GM21786 (cell line): ENCODE results near the gene AKAP12.

Experiments used
- ATAC-seq: cut with Tn5 transposase; IDR thresholded peaks from one replicate; pipeline ENCODE4 v1.9.1; 2021; ENCODE audit not compliant: unreplicated experiment

AKAP12 gene

GRCh38 chr6:151276112-151276740 lies 36.5 kb downstream of the AKAP12 start:
- ATAC-seq = no peak

GRCh38 chr6:151279891-151280290 lies 40.1 kb downstream of the AKAP12 start:
- no peak for ATAC-seq

- no peak for ATAC-seq
These were observed 41.1 kb downstream of the AKAP12 start for GRCh38 chr6:151280859-151281258.

GRCh38 chr6:151284012-151284411 lies 44.2 kb downstream of the AKAP12 start:
- ATAC-seq = no peak

DNA sequence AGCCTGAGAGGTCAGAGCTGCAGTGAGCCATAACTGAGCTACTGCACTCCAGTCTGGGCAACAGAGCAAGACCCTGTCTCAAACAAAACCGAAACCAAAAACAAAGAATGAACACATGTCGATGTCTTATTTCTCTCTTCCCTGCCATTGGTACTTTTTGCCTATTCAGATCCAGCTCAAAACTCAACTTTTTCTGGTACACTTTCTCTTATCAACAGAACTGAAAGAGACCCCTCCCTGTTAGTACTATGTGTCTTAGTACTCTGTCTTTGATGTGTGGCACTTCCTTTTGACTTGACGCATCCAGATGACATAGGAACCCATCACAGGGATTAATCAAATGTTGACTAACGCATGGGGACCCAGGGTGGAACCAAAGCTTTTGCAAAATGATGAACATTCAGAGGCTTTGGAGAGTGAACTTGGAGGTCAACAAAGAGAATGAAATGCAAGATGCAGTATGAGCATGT lies 44.8 kb downstream of the AKAP12 start:
- no peak for ATAC-seq

- no peak for ATAC-seq
These were observed 45.4 kb downstream of the AKAP12 start for GRCh38 chr6:151285122-151285521.

GRCh38 chr6:151286214-151286613 lies 46.4 kb downstream of the AKAP12 start:
- ATAC-seq = no peak

DNA sequence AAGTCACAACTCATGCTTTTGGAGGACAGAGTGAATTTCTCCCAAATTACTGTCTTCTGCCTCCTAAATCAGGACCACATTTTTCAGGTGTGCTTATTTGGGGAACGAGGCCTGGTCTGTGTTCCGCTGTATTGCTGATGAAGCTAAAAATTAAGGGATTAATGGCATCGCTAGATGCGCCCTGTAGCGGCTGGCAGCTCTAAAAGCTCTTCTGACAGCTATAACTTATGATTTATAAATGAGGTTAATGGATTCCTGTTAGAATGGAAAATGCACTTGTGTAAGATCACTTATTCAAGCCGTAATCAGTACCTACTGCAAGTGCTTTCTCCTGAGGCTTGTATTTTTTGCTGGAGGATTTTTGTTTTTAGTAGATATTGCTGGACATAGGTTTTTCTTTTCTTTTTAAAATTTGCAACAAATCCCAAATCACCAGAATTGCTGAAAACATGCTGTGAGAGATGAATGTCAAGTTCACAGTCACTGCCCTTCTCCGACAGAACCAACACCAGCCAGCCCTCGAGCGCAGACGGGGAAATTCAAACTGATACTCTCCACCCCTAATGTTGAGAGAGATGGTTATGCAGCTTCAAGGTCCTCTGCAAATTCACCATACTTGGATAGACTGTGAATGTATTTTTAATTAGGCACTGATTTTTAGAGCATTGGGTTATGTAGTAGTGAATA lies 49.1 kb downstream of the AKAP12 start:
- no peak for ATAC-seq

DNA sequence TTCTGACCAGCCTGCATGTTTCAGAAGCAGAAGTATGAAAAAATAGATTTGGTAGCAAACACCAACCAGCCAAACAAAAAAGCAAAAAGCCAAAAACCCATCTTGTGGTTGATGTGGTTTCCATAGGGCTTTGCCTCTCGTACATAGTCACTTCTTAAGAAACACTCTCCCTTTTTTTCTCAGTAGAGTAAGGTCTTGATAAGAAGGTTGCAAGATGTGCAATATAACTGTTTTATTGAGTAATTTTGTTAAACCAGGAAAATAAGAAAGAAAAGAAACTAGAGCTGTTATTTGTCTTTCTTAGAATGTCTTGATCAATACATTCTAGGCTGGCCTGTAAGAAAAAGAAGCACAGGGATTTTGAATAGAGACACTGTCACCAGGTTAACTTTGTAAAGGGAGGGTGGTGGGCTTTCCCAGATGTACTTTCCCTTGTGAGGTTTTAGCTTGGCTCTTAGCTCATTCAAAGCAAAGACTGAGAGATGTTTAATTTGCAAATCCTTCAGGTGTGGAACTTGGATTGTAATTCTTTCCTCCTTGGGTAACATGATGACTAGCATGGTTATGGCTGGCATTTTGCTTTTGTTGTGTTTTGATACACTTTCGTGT lies 49.7 kb downstream of the AKAP12 start:
- no peak for ATAC-seq

DNA sequence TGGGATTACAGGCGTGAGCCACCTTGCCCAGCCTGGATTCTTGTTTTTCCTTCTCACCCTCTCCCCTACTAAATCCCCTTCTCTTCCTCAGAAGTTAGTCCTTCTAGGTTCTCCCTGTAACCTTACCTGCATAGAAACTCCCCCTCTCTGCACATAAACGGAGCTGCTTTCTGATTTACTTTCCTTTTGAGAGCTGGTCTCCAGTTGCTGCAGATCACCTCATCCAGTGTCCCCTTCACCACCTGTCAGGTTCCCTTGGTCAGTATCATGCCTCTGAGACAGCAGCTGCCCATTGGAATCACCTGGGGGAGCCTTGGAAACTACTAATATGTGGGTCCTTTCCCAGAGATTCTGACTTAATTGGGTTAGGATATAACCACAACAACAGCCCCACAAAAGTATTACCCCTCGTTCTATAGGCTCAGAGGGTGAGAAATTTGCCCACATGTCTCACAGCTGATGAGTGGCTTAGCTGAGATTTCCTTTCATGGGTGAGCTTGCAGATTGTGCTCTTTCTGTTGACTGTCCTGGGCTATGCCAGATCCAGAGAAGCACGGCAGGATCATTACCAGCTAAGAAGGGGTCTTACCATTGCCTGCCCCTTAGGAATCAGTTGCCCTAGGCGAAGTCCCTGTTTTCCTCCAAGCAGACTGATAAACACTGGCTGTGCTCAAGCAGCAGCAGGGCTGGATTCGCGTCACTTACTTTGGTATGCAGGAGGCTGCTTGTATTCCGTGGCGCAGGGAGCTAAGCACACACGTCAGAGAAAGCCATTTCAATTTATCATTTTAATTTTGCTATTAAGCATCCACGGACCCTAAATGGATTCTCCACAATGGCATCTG lies 51.3 kb downstream of the AKAP12 start:
- ATAC-seq = no peak

DNA sequence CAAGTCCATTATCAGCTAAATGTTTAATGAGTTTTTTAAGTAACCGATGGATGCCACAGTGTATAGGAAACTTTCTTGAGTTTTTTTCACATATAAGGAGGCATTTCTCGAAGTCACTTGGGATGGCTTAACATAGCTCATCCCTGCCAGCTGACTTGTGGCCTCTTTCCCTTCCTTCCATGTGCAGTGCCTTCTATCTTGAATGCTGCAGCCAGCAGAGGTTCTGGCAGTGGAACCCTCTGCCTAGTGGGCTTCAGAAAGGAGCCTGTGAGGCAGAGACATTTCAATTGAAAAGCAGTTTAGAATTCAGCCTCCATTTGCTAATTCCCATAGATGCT lies 51.9 kb downstream of the AKAP12 start:
- no peak for ATAC-seq

DNA sequence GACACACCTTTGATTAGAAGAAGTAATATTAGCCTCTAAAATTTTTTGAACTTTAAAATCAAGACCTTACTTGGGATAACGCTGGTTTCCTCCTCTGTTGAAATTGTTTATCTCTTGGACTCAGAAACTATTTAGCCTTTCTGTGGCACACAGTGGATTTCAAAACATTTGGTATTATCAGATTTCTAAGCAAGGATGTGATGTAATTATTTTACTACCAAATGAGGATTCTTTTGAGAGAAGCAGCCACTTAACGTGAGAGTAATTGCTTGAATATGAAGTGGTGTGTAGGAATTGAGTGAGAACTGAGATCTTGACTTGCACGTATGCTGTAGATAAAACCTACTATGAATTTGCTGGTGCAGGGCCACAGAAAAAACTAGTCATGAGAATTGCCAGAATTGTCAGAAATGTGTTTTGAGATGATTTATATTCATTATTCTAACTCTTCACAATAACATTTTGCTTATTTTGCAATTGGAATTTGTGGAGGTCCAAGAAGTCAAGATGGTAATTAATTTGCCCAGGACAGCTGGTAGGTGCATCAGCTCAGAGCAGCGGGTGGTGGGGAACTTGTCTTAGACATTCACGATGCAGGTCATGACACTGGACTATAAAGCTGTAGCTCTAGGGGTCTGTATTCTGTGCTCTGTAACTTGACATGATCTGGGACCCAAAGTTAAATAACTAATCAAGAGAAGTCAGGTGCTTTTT lies 53.4 kb downstream of the AKAP12 start:
- no peak for ATAC-seq

DNA sequence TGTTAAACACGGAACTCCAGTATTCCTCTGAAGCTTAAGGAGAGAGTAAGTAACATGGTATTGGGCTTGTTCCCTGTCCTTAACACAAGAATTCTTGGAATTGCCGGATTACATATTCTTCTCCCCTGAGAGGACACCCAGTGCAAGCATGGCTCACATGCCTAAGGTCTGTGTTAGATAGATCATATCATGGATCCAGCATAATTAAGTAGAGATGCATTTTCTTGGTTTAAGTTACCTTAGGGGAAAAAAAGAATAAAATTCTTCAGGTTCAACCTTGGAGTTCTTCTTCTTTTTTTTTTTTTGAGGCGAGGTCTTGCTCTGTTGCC lies 53.9 kb downstream of the AKAP12 start:
- ATAC-seq = no peak

- no peak for ATAC-seq
These were observed 54.9 kb downstream of the AKAP12 start for GRCh38 chr6:151294561-151295101.

GRCh38 chr6:151297886-151298285 lies 58.1 kb downstream of the AKAP12 start:
- ATAC-seq = no peak

GRCh38 chr6:151299011-151299410 lies 59.2 kb downstream of the AKAP12 start:
- ATAC-seq = no peak

GRCh38 chr6:151300267-151300991 lies 60.7 kb downstream of the AKAP12 start:
- ATAC-seq = no peak

DNA sequence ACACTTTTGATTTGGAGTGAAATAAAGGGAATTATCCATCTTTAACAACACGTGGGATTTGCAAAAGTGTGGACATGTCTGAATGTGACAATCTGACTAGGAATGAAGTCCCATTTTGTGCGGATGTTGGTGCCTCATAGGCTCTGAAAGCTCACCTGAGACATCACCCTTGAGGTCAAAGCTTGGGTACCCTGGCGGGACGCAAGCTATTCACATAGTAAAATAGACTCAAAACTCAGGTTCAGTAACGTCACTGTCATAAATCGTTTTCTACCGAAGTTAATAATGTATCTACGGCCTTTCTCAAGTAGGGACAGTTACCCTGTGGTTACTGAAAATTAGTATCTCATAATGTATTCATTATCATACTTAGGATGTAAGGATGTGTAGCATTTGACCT lies 61.8 kb downstream of the AKAP12 start:
- ATAC-seq = no peak

DNA sequence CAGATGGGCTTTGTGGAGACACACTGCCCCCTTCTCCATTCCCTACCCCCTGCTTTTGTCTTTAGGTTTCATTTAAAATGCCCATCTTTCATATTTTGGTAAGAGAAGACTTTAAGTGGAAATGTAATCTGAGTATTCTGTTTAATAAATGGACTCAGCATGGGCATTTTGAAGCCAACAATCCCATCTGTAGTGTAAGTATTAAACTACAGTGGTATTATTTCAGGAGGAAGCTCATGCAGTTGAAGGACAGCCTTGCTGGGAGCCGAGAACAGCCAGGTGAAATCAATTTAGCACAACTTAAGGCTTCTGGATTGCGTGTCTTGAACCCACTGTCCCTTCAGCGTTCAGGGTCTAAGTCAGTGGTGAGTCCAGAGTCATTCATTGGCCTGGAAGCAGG lies 63.5 kb downstream of the AKAP12 start:
- no peak for ATAC-seq

DNA sequence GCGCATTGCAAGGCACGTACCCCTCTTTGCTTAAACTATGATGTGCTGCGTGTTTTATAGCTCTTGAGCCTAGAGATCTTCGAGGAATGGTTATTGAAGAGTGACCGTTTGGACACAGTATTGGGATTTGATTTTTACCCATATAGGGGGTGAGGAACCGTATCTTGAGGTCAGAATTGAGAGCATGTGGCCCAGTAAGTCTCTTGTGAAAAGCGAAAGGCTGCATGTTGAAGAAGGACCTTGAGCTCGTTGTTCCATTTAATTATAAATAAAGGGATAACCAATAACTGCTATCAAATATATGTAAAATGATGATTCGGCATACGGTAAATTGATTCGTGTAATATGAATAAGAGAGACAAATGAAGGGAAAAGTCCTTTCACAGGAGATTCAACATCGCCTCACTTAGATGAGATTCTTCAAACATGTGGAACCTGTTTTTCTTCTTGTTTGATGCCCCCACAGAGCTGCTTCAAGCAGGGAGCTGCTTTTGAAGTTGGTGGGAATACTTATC lies 66.6 kb downstream of the AKAP12 start:
- ATAC-seq = no peak
